ENCODE results near the gene DQX1. TPM values are rescaled to one million over a fixed set of nuclear protein-coding genes. Genes with fewer than 3 reads are reported as not detected.

The DQX1 gene
- total and polyA plus RNA-seq, 4 donors = 0.05 to 1.0 (median 0.08) TPM; not detected in 1

DNA sequence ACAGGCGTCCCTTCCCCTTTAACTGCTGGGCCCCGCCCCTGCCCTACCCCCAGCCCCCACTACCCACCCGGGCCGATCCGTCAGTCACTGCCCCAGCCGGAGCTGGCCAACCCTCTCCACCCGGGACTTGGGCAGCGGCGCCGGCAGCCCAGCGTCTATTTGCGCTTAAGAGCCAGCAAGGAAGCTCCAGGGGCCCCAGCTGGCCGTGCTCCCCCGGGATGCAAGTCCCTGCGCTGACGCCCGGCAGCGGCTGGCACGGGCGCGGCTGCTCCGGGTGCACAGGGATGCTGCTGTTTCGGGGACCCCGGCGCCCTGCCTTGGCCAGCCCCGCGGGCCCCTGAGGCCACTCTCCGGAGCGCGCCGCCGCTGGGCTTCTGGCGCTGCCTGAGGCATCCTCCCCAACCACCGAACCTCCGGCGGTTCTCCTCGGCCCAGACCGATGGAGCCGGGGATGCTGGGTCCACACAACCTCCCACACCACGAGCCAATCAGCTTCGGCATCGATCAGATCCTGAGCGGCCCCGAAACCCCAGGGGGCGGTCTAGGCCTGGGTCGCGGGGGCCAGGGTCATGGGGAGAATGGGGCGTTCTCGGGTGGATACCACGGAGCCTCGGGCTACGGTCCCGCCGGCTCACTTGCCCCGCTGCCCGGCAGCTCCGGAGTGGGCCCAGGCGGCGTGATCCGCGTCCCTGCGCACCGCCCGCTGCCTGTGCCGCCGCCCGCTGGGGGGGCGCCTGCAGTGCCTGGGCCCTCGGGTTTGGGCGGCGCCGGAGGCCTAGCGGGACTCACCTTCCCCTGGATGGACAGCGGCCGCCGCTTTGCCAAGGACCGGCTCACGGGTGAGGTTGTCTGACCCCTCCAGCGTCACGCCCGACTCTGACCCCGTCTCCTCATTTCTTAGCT, 11.4 kb downstream of the DQX1 start, which contains the start of gene TLX2 (continued):
- TF ChIP-seq, protein P1, sequence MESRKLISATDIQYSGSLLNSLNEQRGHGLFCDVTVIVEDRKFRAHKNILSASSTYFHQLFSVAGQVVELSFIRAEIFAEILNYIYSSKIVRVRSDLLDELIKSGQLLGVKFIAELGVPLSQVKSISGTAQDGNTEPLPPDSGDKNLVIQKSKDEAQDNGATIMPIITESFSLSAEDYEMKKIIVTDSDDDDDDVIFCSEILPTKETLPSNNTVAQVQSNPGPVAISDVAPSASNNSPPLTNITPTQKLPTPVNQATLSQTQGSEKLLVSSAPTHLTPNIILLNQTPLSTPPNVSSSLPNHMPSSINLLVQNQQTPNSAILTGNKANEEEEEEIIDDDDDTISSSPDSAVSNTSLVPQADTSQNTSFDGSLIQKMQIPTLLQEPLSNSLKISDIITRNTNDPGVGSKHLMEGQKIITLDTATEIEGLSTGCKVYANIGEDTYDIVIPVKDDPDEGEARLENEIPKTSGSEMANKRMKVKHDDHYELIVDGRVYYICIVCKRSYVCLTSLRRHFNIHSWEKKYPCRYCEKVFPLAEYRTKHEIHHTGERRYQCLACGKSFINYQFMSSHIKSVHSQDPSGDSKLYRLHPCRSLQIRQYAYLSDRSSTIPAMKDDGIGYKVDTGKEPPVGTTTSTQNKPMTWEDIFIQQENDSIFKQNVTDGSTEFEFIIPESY (IDR thresholded peaks at IDR 0.05) = no peak
- no peak for TF ChIP-seq HNF4A (conservative IDR thresholded peaks at IDR 0.05)
- TF ChIP-seq, protein P2, sequence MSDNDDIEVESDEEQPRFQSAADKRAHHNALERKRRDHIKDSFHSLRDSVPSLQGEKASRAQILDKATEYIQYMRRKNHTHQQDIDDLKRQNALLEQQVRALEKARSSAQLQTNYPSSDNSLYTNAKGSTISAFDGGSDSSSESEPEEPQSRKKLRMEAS (IDR thresholded peaks at IDR 0.05) = no peak
- no peak for TF ChIP-seq CTCF (IDR thresholded peaks at IDR 0.05; ENCODE audit: low read depth, low read length, missing input control)

GRCh38 chr2:74513605-74514367, 12.2 kb downstream of the DQX1 start:
- Histone ChIP-seq H3K27ac (ENCODE audit: low read depth in 1 of 2, low read length in 2 of 2) (no peak overlapping the region), H3K4me1 (ENCODE audit: control insufficient read depth in 4 of 4, insufficient read depth in 4 of 4, low read length in 3 of 4) (peaks cover 9 to 19% (median 13%) of the 10 kb centered on the region in 4 donors), H3K9ac (ENCODE audit: low read depth in 1 of 2, low read length in 2 of 2) (no peak overlapping the region), H3K27me3 (ENCODE audit: control insufficient read depth in 4 of 4, insufficient read depth in 4 of 4, low read length in 3 of 4) (peaks cover 11 to 31% (median 13%) of the 10 kb centered on the region in 4 donors), H3K9me3 (ENCODE audit: control insufficient read depth in 4 of 4, low read length in 3 of 4) (no peaks in the 10 kb centered on the region), H3K4me3 (ENCODE audit: low read depth in 1 of 3, low read length in 3 of 3) (no peak overlapping the region), H3K36me3 (ENCODE audit: control insufficient read depth in 4 of 4, insufficient read depth in 3 of 4, low read depth in 1 of 4, low read length in 3 of 4) (no peaks in the 10 kb centered on the region)
- TF ChIP-seq, protein P1 (IDR thresholded peaks at IDR 0.05) = no peak
- TF ChIP-seq, protein P2 (IDR thresholded peaks at IDR 0.05) = no peak
- TF ChIP-seq TAF1 (conservative IDR thresholded peaks at IDR 0.05) (no peak), RAD21 (IDR thresholded peaks at IDR 0.05) (no peak), JUND (IDR thresholded peaks at IDR 0.05) (no peak), FOXA2 (IDR thresholded peaks at IDR 0.05) (no peak), SP1 (IDR thresholded peaks at IDR 0.05) (no peak), HNF4A (conservative IDR thresholded peaks at IDR 0.05) (no peak), FOXA1 (IDR thresholded peaks at IDR 0.05) (no peak), CTCF (IDR thresholded peaks at IDR 0.05; ENCODE audit: low read depth, low read length, missing input control) (no peak), NR2F2 (IDR thresholded peaks at IDR 0.05) (no peak), GABPA (IDR thresholded peaks at IDR 0.05 in 1 of 2, conservative IDR thresholded peaks at IDR 0.05 in 1 of 2) (no peak), EGR1 (IDR thresholded peaks at IDR 0.05; ENCODE audit: low read depth in 2 of 2) (no peak), HNF4G (IDR thresholded peaks at IDR 0.05) (no peak), YY1 (IDR thresholded peaks at IDR 0.05) (no peak), RXRA (IDR thresholded peaks at IDR 0.05) (no peak)
- TF ChIP-seq, protein P3, sequence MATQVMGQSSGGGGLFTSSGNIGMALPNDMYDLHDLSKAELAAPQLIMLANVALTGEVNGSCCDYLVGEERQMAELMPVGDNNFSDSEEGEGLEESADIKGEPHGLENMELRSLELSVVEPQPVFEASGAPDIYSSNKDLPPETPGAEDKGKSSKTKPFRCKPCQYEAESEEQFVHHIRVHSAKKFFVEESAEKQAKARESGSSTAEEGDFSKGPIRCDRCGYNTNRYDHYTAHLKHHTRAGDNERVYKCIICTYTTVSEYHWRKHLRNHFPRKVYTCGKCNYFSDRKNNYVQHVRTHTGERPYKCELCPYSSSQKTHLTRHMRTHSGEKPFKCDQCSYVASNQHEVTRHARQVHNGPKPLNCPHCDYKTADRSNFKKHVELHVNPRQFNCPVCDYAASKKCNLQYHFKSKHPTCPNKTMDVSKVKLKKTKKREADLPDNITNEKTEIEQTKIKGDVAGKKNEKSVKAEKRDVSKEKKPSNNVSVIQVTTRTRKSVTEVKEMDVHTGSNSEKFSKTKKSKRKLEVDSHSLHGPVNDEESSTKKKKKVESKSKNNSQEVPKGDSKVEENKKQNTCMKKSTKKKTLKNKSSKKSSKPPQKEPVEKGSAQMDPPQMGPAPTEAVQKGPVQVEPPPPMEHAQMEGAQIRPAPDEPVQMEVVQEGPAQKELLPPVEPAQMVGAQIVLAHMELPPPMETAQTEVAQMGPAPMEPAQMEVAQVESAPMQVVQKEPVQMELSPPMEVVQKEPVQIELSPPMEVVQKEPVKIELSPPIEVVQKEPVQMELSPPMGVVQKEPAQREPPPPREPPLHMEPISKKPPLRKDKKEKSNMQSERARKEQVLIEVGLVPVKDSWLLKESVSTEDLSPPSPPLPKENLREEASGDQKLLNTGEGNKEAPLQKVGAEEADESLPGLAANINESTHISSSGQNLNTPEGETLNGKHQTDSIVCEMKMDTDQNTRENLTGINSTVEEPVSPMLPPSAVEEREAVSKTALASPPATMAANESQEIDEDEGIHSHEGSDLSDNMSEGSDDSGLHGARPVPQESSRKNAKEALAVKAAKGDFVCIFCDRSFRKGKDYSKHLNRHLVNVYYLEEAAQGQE (IDR thresholded peaks at IDR 0.05) = no peak
- TF ChIP-seq, protein P4, sequence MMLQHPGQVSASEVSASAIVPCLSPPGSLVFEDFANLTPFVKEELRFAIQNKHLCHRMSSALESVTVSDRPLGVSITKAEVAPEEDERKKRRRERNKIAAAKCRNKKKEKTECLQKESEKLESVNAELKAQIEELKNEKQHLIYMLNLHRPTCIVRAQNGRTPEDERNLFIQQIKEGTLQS (IDR thresholded peaks at IDR 0.05) = no peak
- no peak for DNase-seq (ENCODE audit: low spot score)
- 7% methylated on average over 52 of the region's 52 CpGs for WGBS

Data from liver (tissue), 9 donors.